ENCODE data around the gene ELK4.

DNA sequence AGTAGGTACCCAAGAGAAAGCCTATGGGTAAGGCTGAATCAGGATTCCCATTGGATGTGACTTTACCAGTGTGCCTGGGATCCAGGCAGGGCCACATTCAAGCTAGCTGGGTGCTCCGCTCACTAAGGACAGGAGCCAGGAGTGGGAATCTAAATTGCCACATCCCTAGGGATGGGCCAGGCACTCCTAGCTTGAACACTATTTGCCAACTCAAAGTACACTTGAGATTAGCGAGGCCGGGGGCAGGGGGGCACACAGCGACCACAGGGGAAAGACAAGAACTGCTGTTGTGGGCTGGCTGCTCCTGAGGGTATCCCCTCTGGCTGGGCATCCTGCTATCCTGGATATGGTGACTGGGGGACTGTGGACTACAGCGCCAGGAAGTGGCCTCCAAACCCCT lies 44.2 kb upstream of the ELK4 start:
- TF ChIP-seq POLR2AphosphoS5 (IDR thresholded peaks at IDR 0.05; ENCODE audit: low read depth, low read length) = no peak
- no peak for TF ChIP-seq TAF1 (IDR thresholded peaks at IDR 0.05; ENCODE audit: borderline replicate concordance, insufficient read depth, low read length)
- TF ChIP-seq, protein P1, sequence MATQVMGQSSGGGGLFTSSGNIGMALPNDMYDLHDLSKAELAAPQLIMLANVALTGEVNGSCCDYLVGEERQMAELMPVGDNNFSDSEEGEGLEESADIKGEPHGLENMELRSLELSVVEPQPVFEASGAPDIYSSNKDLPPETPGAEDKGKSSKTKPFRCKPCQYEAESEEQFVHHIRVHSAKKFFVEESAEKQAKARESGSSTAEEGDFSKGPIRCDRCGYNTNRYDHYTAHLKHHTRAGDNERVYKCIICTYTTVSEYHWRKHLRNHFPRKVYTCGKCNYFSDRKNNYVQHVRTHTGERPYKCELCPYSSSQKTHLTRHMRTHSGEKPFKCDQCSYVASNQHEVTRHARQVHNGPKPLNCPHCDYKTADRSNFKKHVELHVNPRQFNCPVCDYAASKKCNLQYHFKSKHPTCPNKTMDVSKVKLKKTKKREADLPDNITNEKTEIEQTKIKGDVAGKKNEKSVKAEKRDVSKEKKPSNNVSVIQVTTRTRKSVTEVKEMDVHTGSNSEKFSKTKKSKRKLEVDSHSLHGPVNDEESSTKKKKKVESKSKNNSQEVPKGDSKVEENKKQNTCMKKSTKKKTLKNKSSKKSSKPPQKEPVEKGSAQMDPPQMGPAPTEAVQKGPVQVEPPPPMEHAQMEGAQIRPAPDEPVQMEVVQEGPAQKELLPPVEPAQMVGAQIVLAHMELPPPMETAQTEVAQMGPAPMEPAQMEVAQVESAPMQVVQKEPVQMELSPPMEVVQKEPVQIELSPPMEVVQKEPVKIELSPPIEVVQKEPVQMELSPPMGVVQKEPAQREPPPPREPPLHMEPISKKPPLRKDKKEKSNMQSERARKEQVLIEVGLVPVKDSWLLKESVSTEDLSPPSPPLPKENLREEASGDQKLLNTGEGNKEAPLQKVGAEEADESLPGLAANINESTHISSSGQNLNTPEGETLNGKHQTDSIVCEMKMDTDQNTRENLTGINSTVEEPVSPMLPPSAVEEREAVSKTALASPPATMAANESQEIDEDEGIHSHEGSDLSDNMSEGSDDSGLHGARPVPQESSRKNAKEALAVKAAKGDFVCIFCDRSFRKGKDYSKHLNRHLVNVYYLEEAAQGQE (IDR thresholded peaks at IDR 0.05; ENCODE audit: insufficient read depth in 1 of 2, low read depth in 2 of 2, low read length in 2 of 2) = no peak
